ENCODE results near the gene GNG11.

The GNG11 gene

DNA sequence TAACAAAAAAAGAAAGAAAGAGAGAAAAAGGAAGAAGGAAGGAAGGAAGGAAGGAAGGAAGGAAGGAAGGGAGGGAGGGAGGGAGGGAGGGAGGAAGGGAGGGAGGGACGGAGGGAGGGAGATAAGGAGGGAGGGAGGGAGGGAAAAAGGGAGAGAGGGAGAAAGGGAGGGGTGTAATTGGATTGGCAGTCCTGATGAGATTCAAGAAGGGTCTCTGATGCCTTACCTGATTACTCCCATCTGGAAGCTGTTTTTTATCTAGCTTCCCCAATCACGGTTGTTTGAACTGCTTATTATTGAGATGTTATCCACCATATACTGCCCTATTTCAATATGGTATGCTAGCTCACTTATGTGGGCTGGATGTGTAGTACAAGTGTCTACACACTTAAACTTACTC is 27.3 kb downstream of the GNG11 start:
- no peak for DNase-seq

DNA sequence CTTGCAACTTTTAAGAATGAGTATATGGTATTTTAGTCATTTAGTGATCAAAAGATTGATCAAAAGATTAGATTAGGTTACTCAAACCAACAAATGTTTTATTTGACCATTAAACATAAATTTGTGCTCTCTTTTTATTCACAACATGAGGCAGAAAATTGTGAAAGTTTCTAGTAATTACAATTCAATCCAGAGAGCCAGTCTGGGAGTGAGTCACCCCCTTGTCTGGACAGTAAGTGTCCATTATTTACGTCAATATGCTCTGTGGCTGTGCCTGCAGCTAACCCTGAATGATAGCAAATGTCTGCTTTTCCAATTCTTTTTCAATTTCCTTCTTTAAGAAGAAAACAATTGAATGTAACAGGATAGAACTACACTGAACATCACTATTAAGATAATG is 27.9 kb downstream of the GNG11 start:
- DNase-seq: no peak

DNA sequence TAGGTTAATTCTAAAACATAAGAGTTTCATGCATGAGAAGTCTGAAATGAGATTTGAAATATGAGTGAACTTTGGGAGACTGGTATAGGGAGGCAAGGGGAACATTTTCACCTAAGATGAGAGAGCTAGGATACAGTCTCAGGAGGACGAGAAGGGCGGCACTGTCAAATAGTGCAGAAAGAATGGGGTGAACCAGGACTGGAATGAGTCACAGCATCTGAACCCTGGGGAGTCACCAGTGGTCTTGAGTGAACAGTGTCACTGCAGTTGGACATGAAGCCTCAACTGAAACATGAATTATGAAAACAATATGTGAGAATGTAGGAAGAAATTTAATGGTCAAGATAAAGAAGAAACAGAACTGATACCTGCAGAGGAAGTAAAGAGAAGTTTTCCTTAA is 33.8 kb downstream of the GNG11 start:
- DNase-seq: no peak

DNA sequence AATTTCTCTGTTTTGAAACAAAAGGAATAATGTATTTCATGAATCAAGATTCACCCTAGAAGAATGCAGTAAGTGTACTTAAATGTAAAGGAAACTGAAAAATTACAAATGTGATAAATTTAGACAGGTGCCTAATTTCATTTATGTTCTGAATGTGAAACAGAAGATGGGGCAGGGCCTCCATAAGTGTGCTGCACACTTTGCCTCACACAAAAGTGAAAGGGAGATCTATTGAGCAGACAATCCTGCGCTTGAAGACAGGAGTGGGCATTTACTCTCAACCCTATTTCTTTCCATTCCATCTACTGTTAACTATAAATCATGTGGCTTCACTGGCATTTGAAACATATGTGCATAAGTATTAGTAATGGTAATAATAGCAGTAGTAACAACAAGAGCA is 36.2 kb downstream of the GNG11 start:
- DNase-seq: no peak

DNA sequence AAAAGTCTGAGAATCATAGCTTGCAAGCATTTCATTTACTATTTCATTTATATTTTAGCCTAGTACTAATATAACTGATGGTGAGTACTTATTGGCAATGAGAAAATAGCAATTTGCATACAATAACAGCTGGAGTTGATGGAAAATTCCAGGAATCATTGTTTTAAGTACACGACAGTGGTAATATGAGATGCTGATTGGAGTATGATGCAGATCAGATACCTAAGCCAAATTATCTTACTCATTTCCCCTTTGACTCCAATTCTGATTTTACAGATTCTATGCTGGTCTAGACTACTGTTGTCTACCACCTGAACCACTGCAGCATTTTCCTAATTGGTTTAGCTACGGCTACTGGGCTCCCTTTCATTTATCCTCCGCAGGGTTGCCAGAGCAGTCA is 36.7 kb downstream of the GNG11 start:
- DNase-seq: no peak

DNA sequence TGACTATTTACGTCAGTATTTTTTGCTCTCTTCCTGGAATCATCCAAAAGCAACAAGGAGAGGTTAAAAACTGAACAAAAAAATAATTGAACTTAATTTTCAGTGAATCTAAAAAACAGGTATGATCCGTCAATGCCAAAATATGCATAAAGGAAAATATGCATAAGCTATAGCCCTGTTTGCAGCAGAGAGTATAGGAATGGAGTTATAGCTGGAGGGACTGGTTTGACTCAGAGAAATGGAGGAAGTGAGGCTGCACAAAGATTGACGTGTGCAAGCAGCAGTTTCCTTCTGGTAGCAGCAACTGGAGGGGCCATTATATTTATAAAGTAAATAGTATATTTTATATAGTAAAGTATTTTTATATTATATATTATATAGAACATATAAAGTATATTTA is 37.1 kb downstream of the GNG11 start:
- no peak for DNase-seq

DNA sequence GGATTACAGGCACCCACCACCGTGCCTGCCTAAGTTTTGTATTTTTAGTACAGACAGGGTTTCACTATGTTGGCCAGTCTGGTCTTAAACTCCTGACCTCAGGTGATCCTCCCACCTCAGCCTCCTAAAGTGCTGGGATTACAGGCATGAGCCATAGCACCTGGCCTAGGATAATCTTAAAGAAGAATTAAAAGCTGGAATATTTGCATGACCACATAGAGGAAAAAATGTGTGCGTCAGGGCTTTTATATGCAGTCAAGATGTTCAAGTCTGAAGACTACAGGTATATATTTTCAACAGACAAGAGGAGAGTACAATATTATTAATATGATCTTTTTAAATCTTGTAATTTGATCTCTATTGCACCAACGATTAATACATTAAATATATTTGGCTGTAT is 39.5 kb downstream of the GNG11 start:
- DNase-seq: no peak

DNA sequence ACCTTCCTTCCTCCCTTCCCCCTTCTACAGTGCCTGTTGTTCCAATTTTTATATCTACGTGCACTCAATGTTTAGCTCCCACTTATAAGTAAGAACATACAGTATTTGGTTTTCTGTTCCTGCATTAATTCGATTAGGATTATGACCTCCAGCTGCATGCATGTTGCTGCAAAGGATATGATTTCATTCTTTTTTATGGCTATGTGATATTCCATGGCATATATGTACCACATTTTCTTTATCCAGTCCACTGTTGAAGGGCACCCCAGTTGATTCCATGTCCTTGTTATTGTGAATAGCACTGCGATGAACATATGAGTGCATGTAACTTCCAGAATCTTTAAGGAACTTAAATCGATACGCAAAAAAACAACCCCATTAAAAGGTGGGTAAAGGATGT is 42.7 kb downstream of the GNG11 start:
- DNase-seq: no peak

DNA sequence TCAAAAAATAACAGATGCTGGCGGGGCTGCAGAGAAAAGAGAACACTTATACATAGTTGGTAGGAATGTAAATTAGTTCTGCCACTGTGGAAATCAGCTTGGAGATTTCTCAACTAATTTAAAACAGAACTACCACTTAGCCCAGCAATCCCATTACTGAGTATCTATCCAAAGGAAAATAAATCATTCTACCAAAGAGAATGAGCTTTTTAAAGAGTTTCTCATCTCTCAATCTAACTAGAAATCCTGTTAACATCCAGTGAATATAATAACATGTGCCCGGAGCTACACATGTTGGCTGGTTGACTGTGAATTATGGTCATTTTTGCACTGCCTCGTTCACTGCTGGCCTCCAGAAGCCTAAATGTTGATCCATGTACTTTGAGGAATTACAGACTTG is 43.3 kb downstream of the GNG11 start:
- DNase-seq: no peak

DNA sequence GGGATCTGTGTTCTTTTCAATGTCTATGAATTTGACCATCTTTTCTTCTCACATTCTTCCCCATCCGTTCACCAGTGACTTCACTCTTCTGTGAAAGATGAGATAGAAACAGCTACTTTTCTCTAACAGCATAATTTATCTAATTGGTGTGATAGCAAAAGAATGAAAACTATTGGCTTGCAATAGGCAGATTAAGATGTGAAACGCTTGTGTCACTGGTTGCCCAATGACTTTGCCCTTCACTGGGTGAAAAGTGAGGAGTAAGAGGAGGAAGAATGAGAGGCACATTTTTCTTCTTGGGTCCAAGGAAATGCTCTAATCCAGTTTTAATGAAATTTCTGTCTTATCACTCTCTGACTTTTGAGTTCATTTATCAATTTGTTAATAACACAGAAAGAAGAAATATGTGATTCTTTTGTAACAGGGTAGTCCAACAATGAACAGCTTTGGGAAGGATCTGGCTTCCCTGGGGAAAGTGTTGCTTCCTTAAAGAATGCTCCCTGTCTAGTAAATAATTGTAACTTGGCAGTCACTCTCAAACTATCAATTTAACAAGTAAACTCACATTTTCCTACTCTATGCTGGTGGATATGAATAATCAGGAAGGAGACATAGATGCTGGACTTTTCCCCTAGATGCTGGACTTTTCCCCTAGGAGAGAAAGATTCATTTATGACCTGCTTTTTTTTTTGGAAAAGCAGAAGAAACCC is 47.5 kb downstream of the GNG11 start:
- DNase-seq: no peak

DNA sequence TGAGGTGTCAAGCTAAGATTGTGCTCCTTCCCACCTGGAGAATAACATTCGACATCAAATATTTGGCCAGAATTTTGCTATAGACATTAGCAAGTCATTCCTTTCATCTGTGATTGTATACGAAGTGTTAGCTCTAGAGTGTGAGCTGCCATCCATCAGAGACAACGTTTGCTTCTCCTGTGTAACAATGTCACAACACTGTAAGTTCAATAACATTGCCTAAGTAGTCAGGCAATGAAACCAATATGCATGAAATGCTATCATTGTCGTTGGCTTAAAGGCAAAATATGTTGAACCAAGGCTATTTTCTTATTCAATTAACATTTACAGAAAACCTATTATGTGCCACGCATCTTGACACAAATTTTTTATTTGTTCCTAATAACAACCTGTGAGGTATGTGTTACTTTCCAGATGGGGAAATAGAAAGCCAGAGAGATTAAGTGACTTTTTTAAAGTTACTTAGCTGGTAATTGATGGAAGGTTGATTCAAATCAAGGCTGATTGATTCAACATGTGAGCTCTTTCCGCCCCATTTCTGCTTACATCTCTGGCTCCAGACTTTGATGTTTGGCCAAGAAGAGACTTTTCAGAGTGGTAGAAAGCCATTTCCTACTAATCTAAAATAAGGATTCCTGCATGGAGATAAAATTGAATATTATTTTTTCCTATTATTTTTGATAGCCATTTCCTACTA is 50.6 kb downstream of the GNG11 start:
- DNase-seq: no peak

DNA sequence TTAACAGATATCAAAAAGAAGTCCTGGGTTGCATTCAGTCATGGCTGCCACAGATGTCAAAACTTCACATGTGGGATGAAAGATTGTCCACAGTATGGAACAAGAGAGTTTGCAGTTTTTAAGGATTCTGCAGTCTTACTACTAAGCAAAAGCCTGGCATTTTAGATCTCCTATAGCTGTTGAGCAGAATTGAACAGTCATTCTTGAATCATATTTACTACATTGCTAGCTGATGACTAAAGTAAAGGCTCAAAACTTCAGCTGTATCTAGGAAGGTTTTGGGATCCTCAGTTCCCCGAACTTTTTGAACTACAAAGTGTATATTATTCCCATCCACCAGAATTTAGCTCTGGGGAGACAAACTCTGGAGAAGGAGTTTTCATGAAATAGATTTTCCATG is 51.6 kb downstream of the GNG11 start:
- no peak for DNase-seq

DNA sequence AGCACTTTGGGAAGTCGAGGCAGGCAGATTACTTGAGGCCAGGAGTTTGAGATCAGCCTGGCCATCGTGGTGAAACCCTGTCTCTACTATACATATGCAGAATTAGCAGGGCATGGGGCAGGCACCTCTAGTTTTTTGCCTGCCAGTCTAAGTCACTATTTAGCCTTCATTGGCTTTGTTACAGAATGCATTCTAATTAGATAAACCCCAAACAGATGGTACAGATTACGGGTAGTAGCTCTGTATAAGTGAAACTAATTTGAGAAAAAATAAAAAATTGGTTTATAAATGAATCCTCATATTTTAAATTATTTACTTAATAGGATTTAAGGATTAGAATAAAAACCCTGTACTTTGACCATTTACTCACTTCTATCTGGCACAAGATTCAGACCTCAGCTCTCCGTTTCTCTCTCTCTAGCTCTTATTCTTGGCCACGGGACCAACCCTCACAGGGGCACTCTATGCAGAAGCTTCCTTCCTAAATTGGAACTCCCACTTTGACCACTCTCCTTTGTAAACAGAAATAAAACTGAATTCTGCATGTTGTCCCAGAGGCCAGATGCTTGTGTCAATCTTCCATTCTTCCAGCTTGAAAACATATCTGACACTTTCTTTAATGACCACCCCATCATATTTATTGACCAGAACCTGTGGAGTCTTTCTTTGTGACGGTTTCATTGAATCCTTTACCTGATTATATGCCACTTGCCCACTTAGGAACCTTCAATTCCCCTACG is 55.8 kb downstream of the GNG11 start:
- DNase-seq: no peak

Data from midbrain (tissue), 1 donor.